NCI-H526 (cell line): ENCODE measurements around the gene BAIAP2L1.

Experiments used
- DNase-seq, 2 experiments: peaks; one replicate each; lab custom pipeline; 2025; lab: John Stamatoyannopoulos, UW

BAIAP2L1 gene

DNA sequence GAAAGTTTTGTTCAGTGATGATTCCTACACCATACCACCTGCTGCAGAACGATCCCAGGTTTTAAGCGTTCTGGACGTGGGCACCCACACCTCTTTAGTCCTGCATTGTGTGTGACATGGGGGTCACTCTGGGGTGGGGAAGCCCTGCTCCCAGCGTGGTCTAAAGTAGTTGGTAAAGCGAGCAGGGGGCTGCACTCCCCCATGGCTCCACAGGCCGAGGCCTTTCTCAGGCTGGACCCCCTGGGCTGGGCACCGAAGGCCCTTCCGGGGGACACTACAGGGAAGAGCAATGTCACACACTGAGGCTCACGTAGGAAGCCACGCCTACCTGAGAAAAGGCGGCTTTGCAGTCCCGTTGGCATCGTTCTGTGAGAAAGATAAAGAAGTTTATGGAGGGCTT is 107.1 kb downstream of the BAIAP2L1 start:
- DNase-seq = no peak

DNA sequence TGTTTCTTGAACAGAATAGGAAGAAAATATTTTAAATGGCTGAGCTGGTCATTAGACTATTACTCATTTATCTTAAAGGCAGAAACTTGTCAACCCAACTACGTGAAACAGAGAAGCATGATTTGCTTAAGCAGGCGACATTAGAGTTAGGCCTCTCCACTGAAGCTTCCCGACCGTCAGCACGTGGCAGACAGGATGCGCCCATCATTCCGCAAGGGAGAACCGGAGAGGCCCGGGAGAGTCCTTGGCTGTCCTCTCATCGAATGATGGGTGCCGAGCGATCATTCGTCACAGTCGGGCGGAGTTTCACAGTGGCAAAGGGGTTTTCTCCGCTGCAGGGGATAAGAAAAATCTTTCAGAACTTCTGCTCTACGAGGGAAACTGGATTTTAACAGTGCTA is 107.6 kb downstream of the BAIAP2L1 start:
- no peak for DNase-seq

DNA sequence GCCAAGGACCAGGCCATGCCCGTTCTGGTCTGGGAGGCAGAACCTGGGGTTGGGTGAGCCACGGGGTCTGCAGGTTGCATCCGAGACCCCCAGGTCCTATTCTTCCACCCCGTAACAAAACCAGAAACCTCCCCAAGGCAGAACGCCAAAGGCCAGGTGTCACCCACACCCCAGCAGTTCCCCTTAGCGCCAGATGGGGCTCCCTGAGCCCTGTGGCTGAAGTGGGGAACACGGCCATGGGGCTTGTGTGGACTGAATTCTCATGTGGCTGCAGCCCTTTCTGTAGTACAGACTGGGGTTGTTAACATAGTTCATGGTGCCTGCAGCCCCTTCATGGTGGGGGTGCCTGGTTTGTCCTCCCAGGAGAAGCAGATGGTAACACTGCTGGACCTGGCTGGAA is 109.2 kb downstream of the BAIAP2L1 start:
- no peak for DNase-seq

DNA sequence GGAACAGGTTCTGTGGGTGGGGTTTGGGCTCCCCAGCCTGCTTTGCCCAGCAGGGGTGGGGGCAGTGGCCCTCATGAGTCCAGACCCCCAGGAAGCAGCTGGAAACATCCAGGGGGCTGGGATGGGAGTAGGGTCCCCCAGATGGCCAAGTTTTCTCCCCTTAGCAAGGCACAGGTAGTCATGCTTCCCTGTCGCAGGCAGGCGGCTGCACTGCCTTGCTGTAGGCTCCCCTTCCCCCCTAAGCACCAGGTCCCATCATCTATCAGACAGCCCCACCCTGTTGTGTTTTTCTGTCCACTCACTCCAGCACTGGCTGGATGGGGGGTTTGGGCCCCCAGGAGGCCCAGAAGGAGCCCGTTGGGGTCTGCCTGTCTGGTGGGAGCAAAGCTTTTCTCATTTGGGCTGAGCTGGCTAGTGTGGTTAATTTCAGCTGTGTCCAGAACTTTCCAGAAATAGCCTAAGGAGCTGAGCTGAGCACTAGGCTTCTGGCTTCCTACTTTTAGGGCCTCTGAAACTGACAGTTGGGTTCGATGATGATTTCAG is 111.5 kb downstream of the BAIAP2L1 start:
- no peak for DNase-seq

DNA sequence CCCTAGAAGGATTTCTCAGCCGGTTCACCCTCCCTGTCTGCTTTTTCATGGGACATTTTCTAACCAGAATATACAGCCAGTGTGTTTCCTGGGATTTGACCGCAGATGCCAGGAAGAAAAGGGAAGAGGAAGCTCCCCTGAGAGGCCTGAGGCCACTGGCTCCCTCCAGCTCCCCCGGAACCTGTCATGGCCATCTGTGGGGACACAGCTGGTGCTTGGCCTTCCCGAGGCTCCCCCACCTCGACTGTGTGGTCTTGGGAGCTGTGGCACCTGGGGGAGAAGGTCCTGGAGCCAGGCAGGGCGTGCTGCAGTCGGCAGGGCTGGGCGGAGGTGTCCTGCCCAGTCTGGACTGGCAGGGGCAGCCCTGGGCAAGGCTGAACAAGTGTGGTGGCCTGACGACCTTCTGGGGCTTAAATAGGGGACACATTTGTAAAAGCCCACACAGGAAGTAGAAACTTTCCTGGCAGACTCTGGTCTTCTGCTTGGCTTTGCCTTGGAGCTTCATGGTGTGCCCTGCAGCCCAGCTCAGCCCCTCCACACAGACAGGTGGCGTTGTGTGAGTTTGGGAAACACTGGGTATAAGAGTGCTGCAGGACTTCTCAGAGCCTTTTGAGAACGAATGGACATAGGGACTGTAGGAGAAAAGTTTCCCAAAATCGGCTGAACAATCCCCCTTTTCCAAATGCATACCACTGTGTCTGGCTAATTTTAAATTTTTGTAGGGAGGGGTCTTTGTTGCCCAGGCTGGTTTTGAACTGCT is 112.6 kb downstream of the BAIAP2L1 start:
- no peak for DNase-seq

DNA sequence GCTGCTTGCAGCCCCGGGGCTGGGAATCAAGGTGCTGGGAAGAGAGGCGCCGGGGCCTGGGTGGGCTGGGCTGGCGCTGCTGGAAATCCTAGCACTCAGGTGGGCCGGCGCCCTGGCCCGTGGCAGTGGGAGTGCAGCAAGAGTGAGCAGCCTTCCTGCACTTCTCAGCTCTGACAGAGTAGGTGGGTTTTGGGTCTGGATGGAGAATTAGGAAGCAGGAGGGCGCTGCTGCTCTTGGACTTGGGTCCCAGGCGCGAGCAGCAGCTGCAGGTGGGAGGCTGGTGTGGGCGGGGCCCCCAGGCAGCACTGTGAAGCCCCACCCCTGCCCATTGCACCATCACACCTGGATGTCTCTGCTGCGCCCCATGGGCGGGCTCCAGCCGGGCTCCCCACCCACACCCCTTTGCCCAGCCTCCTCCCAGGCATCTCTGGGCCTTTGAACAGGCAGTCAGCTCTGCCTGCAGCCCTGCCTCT is 113.4 kb downstream of the BAIAP2L1 start:
- DNase-seq = peak; percentile 34 to 85

DNA sequence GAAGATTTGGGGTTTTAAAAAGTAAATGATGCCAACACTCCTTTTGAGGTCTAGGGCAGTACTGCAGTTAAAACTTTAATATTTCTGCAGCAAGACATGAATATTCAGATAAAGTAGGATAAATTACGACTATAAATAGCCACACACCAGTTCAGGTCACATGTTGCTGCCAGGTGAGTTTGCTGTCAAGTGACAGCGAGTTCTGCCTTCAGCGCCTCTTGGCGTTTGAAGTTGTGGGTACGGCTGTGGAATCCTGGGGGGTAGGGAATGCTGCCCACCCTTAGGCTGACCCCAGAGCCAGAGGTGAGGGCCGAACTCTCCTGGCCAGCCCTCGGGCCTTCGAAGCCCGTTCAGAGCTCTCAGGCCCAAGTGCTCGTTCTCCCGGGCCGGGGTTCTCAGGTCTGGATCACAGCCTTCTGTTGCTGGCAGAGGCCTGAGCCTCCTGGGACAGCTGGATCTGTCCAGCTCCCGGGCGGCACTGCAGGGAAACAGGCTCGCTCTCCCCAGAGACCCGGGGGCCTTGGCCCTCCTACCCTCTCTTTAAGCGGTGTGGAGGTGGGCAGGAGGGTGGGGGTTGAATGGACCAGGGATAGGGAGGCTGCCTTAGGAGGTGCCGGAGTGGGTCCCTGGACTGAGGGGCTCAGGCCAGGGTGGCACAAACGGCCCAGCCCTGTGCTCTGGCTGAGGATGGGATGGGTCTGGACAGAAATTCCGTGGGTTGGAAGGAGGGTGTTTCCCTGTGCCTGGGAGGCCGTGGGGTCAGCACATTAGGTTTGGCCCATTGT is 114.0 kb downstream of the BAIAP2L1 start:
- peak; percentile 13 to 63 for DNase-seq

DNA sequence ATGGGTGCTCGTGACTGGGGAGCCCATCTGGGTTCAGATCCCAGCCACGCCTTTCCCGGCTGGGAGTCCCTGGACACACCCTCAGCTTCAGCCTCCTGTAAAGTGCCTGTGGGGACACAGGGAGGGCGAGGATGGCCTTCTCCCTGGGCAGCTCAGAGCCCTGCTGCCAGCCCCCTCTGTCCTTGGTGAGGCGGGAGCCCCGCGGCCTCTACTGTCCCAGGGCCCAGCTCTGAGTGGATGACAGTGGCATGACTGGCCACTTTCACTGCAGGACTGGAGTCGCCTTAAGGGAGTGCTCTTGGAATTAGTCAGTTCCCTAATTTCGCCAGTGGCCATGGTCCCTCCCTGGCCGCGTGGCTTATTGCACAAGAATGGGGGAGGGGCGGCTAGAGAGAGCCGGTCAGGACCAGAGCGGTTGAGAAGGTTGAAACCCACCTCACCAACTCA is 114.8 kb downstream of the BAIAP2L1 start:
- DNase-seq = peak in 1 of 2 experiments; percentile 34

DNA sequence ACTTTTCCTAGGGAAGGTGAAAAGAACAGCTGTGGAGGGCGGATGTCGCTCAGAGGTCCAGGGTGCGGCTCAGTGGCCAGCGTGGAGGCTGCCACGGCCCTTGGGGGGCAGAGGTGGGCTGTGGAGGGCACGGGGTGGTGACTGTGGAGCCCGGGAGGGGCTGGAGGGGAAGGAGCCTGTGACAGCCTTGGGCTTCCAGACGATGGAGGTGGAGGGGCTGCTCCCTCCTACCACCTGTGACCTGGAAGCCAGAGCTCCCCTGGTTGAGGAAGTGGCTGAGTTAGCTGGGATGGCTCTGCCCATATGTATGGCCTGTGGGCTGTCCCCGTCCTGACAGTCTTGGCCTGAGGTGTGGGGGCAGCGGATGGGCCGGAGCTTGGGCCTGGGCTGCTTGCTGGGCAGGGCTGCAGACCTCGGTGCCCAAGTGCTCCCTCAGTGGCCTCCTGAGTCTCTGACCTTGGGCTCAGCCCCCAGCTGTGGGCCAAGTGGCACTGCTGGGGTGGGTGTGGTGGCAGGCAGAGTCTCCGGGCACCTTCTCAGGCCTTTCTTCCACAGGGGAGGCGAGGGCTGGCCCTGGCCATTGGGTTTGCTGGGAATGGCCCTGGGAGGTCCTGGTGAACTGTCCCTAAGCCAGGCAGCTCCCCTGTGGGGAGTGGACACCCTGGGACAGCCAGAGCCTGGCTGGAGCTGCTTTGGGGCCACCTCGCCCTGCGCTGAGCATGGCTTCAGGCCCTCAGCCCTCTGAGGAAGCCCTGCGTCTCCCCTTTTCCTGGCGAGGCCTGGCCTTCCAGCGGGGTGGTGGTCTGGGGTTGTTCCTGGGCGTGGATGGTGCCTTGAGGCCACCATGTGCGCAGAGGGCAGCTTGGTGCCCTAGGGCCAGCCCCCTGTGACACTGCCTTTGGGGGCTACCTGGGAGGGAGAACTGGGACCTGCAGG is 115.5 kb downstream of the BAIAP2L1 start:
- no peak for DNase-seq

DNA sequence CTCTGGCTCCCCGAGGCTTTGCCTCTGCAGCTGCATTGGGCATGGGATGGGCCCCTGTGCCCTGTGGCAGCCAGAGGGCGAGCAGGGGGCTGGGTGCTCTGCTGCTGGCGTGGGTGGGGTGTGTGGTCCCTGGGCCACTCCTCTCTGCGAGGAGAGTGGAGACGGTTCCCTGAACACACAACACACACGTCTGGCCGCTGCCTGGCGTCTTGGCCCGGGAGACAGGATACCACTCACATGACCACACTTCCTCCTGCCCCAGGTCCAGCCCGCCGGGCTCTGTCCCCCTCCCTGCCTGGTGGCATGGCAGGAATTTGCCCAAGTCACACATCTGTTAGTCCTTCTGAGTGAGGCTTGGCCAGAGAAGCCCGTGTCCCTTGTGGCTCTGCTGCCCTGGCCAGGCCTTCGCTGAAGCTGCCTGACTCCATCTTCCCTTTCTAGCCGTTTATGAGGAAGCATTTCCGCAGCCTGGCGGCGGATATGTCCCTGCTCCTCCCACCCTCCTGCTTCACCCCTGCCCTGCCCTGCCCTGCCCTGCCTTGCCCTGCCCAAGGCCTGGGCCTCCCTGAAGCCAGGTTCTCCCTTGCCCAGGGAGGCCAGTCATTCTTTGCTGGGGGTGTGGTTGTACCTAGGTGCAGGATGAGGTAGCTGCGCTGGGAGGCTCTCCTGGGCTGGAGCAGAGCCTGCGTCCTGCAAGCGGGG is 116.4 kb downstream of the BAIAP2L1 start:
- peak in 1 of 2 experiments; percentile 42 for DNase-seq

DNA sequence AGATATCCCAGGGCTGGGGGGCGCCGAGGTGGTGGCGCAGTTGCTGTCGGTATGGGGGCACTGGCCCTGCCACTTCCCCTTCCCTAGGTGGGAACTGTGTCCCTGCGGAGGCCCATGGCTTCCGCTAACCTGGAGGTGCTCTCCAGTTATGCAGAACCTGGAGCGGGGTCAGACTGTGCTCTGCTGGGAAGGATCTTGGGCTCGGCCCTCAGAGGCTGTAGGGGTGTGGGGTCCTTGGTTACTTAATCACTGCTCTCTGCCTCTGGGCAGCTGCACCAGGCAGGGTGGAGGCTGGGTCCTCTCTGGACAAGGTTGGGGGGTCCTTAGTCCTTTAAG is 117.0 kb downstream of the BAIAP2L1 start:
- DNase-seq = no peak

DNA sequence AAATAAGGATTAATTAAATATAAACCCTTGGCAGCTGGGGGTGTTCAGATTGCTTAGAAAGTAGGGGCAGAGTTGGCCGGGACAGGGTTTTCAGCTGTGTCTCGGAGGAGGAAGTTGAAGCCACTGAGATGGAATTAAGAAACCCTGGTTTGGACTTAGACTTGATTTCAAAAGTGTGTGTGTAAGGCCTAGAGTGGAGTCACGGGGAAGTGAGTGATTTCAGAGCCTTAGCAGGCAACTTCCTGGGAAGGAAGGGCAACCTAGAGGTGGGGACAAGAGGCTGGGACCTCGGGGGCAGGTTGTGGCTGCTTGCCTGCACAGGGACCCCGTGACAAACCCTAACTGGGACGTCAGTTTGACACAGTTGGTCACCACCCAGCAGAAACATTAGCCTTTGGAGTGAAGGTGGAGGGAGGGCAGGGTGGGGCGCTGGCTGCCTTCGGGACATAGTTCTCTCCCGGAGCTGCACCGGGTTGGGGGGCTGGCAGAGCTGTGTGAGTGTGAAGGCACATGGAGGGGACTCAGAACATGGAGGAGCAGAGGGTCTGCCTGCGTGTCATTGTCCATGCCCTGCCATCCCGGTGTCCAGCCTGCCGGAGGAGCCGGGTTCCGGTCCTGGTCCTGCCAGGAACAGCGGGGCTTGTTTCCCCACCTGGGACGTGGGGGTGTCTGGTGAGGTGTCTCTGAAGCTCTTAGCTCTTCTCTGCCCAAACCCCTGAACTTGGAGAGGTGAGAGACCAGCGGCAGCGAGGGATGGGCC is 117.6 kb downstream of the BAIAP2L1 start:
- no peak for DNase-seq

DNA sequence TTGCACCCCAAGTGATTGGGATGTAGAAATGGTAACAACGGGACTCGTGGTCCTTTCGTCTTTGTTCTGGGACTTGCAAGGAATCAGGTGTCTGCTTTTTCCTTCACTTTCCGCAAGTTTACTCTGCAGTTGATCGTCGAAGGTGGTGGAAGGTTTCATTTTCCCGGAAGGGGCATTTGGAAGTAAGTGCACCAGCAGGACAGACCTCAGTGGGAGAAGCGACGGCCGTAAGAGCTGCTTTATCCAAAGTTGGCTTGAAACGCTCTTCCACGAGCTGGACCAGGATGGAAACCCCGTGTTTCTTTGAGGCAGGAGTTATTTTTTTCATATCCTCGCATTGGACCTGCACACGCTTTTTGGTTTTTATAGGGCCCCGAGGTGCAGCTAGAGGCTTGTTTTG is 118.2 kb downstream of the BAIAP2L1 start:
- DNase-seq = peak in 1 of 2 experiments; percentile 35

DNA sequence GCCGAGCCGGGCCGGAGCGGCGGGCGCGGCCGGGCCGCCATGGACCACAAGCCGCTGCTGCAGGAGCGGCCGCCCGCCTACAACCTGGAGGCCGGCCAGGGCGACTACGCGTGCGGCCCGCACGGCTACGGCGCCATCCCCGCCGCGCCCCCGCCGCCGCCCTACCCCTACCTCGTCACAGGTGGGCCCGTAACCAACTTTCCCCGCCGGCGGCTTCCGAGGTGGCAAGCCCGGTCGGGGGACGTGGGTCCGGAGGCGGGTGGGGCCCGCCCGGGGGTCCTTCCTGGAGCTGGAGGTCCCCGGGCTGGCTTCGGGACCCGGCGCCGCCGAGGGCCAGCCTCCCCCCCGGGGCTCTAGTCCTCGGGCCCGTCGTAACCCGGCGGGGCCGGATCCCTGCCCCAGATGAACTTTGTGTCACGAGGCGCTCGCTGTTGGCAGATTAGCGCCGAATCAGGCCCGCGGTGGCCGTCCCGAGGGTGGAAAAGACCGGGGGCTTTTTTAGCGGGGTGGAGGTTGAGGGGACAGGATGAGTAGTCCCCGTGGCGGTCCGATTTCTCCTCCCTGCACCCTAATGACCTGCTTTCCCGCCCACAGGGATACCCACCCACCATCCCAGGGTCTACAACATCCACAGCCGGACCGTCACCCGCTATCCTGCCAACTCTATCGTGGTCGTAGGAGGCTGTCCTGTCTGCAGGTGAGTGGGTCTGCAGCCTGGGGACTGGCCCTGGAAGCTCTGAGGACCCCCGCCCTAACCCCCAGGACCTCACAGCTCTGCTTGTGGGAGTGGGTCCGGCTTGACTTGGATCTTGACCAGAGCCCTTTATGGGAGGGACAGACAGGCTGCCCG is 118.9 kb downstream of the BAIAP2L1 start:
- DNase-seq = peak in 1 of 2 experiments; percentile 59

DNA sequence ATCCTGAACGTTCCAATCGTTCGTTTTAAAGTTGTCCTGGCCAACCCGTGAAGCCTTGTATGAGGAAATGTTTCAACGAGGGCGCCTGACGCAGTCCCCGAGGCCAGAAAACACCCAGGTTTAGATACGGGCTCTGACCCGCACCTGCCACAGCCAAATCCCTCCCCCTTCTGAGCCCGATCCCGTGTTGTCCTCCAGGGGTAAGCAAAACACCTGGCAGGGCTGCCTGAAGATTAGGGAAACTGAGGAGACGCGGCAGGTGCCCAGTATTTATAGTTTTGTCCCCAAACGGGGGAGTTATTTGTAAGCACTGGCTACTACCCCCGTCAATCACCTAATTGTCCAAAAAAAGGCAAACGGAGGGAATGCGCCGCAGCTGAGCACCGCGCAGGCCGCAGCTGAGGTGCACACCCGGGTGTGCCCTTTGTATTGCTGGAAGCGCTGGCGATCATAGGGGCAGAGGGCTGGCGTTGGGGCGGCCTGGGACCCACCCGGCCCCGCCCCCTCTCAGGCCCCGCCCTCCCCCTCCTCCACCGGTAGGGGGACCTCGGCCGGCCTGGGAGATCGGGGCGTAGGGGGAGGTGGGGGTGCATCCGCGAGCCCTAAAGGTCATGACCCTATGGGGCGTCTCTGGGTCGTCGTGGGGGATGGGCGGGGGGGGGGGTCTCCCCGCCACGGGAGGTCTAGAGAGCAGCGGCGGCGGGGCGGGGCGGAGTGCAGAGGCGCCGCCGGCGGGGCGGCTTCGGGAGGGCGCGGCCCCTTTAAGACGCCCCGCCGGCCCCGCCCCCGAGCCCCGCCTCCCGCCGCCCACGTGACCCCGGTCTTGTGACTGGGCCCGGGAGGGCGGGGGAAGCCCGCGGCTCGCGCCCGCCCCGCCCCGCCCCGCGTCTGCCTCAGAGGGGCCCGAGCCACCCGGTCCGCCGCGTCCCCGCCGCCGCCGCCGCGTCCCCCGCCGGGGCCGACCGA is 119.8 kb downstream of the BAIAP2L1 start, which contains the start of gene BRI3:
BRI3 (plus strand) TSS at position 896 of the 966 bp plus-strand sequence. CDS start 110 bp downstream, outside the sequence.
- DNase-seq = peak; percentile 82 to 98

DNA sequence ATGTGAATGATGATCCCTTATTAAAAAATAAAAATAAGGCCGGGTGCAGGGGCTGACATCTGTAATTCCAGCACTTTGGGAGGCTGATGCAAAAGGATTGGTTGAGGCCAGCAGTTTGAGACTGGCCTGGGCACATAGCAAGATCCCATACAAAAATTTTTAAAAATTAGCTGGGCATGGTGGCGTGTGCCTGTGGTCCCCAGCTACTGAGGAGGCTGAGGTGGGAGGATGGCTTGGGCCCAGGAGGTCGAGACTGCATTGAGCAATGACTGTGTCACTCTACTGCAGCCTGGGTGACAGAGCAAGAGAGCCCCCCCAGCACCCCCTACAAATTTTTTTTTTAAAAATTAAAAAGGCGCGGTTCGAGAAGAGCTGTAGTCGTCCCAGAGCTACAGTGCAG is 120.6 kb downstream of the BAIAP2L1 start:
- DNase-seq = no peak

DNA sequence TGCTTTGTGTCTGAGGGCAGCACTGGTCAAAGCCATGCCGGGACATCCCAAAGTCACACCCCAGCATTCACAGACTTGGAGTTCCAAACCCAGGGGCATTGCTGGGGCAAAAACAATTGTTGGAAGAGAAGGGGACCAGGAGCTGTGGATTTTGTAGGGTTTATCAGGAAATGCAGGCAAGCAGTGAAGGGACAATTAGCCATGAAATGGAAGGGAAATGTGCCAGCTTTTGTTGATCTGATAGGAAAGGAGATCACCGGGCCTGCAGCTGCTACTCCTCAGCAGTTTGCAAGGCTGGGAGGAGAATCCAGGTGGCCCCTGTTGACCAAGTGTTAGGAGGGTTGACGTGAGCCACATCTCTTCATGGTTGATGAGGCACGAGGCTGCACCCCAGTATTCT is 122.0 kb downstream of the BAIAP2L1 start:
- DNase-seq = no peak

DNA sequence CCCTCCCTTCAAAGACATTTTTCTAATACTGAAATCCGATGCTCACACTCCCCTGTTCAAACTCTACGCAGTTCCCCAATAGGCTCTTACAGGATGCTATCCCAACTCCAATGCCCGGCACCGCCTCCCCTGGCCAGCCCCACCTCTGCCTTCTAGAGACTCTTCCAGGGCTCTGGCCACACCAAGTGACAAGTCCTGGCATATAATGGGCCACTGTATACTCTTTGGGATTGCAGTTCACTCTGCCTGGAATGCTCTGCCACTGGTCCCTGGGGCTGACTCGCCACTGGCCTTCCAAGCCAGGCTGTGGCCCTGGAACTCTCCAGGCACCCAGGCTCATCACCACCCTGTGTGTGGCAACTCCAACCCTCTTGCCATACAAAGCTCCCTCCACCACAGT is 122.5 kb downstream of the BAIAP2L1 start:
- DNase-seq = no peak
